Inflammatory macrophage treated with lipopolysaccharide for 4 hours (primary cell): ENCODE measurements around the gene ADIRF.
"Not testable (repeated sequence)": the region's sequence is repeated elsewhere in the genome, so short reads cannot be mapped to it uniquely, and the experiment has no call there.

Source experiments
- DNase-seq: peaks from one replicate; pipeline ENCODE4 v3.0.0-alpha.2; 2020

Gene ADIRF

GRCh38 chr10:86946213-86947155 lies 21.8 kb upstream of the ADIRF start:
- no peak for DNase-seq

DNA sequence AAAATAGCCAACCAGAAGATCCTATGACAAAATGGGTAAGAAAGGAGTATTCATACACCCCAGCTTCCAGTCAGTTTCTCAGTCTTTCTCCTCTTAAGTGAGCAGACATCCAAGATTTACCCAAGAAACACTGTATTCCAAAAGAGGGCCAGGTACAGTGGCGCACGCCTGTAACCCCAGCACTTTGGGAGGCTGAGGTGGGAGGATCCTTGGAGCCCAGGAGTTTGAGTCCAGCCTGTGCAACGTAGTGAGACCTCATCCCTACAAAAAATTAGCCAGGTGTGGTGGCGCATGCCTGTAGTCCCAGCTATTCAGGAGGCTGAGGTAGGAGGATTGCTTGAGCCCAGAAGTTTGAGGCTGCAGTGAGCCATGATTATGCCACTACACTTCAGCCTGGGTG lies 20.5 kb upstream of the ADIRF start:
- DNase-seq = not testable (repeated sequence)

DNA sequence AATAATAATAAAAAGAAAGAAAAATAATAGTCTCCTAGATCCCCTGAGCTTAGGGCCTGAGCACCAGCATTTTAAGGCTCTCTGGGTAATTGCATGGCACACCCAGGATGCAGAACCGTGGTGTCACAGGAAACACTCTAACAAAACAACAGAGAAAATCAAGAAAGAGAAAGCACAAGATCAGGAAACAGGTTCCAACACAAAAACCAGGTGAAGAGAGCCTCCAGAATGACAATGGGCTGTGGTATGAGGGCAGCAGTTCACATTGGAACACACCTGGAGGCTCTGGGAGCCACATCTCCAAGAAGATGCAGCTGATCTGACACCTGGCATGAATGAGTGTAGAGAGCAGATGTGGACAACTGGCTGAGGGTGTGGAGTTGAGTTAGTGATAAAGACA lies 17.9 kb upstream of the ADIRF start:
- DNase-seq = no peak

DNA sequence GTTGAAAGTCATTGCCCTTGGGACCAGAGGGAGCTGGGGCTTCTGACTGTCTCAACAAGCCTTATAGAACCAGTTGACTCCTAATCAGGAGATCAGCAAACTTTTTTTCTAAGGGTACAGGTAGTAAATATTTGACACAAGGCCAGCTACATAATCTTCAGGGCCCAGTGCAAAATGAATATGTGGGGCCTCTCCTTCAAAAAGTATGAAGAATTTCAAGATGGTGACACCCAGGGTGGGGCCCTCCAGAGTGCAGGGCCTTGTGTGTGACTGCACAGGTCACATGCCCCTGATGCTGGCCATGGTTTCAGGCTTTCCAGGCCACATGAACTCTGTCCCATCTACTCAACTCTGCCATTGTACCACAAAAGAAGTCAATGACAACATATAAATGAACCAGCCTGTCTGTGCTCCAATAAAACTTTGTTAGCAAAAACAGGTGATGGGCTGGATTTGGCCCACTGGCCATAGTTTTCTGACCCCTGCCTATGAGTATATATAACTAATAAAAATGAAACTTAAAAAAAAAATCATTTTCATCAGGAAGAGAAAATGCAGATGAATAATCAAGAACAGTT lies 17.0 kb upstream of the ADIRF start:
- DNase-seq = no peak

GRCh38 chr10:86952106-86952505 lies 16.2 kb upstream of the ADIRF start:
- DNase-seq = no peak

GRCh38 chr10:86952697-86953096 lies 15.6 kb upstream of the ADIRF start:
- DNase-seq = not testable (repeated sequence)

DNA sequence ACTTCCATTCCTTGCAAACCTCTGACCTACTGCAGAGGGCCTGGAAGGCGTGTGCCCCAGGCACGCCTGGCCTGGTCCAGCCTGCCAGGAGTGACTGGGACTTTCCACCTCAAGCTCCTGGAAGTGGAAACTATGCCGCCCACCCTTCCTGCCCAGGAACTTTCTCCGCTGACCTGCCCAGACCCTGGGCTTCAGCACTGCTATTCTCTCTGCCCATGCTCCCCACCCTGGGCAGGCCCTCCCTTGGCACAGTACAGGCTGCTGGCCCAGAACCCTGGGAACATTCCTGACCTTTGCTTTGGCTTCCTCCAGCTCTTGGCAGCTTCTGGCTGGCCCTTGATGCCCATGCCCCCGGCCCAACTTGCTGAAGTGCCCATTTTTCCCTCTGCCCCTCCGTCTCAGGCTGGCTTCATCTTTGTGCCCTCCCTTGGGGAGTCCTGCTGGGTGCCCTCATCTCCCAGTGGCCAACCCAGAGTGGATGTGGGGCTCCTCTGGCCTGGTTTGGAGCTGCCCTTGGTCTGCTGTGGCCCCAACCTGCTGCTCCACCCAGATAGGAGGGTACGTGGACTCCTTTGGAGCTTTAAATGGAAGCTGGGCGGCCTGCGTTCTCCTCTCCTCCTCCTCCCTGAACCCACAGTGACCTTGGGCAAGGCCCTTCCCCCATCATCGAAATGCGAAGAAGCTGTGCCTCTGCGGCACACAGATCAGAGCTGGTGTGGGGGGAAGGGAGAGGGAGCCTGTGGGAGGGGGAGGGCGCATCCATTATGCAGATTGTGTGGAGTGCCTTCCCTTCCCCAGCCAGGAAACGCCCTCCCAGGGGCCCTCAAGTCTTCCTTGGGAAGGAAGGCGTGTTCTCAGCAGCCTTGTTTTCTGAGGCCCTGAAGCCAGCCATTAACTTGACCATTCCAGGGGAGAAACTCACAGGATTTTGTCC lies 14.3 kb upstream of the ADIRF start:
- no peak for DNase-seq

GRCh38 chr10:86954681-86955500 lies 13.4 kb upstream of the ADIRF start:
- DNase-seq = no peak

DNA sequence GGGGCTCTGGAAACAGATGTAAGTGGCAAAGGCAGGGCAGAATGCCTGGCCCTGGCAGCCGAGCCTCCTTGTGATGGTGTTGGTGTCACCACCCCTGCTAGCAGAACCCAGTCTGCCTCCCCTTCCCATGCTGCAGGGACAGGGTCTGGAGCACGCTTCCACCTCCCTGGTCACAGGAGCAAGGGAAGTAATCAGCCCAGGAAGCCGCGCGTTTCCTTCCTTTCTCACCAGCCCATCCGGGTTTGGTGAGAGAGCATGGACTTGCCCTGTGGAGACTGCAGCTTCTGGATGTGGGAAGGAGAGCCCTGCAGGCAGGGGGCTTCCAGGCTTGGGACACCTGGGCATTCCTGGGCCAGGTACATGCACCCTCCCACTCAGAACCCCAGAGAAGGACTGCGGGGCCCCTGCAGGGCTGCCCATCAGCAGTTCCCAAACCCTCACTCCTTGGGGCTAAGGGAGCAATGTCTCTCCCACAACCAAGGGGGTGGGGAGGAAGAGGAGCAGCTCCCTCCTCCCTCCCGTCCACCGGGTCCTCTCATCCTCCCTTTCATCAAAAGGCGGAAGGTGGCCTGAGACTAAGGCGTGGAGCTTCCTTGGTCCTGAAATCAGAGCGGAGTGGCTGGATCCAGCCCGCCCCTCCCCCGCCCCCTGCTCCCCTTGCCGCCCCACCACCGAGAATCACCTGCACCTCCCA lies 12.6 kb upstream of the ADIRF start:
- DNase-seq = no peak

DNA sequence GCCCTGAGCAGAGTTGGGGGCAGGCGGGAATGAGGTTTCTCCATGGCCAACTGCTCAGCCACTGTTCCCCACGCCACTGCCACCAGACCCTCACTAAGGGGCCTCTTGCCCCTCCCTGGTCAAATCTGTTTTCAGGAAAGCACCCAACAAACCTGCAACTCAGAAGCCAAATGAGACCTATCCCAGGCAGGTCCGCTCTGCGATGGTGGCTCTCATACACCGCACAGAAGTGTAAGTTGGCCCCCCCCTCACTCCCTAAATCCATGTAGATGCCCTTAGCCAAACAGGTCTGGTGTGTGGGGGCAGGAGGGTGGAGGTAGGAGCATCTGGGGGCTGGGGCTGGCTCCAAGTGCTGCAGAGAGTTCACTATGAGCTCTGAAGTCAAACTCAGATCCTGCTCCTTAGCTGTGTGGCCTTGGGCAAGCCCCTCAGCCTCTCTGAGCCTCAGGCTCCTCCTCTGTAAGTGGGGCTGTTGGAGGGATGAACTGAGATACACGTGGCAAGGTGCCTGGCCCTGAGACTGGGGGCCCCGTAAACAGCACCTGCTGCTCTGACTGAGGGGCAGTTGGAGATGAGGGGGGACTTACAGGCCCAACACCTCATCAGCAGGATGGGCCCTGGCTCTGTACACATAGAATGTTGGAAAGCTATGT lies 12.0 kb upstream of the ADIRF start:
- DNase-seq = no peak

- no peak for DNase-seq
Observed at GRCh38 chr10:86956848-86957448, 11.3 kb upstream of the ADIRF start.

DNA sequence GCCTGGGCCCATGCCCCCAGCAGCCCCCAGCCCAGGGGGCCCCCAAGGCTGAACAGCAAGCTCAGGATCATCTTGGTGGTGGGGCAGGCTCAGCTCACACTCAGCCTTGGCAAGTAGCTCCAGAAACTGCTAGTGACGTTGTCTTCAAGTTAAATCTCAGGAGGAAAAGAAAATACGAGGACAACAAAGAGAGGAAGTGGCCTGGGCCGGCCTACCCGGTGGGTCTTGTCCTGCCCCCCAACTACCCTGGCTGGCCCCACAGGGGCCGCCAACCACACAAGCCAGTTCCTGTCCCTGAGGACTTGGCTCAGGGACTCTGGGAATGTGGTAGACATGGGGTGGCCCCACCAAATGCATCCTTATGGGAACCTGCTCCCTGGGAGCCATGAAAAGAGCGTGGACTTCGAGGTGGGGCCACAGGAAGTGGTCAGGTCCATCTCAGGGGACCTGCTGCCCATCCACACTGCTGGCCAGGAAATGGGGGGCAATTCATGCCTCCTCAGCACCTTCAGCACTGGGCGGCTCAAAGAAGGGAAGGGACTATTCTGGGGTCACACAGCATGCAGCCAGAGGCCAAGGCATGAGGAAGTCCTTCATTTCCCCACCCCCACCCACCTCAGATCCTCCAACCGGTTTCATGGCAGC lies 10.7 kb upstream of the ADIRF start, which contains the start of gene MMRN2:
MMRN2 (minus strand) TSS at position 145 of the 645 bp plus-strand sequence; CDS start at position 71, 74 bp downstream.
- no peak for DNase-seq

DNA sequence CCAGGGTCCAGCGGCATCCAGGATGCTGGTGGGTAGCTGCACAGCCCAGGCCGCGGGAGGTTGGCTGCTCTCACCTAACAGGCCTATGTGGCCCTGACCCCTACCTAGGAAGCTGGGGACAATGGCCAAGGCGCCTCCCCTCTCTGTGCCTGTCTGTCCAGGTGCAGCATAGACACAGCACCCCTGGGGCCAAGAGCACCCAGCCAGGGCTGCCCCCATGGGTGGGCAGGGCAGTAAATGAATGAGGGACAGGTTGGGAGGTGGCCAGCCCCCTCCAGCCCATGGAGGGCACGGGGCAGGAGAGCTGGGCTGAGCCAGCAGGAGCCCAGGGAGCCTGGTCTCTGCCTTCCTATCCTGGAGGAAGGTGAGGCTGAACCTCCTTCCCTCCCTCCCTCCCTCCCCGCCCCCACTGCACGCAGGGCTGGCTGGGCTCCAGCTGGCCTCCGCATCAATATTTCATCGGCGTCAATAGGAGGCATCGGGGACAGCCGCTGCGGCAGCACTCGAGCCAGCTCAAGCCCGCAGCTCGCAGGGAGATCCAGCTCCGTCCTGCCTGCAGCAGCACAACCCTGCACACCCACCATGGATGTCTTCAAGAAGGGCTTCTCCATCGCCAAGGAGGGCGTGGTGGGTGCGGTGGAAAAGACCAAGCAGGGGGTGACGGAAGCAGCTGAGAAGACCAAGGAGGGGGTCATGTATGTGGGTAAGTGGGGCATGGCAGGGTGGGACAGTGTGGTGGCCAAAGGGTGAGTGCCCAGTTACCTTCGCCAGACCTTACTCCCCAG lies 10.0 kb upstream of the ADIRF start, which contains the start of gene SNCG:
SNCG (plus strand) TSS at position 484 of the 785 bp plus-strand sequence; CDS start at position 583, 99 bp downstream.
- no peak for DNase-seq

- DNase-seq = no peak
Observed at GRCh38 chr10:86958901-86959736, 9.2 kb upstream of the ADIRF start.

GRCh38 chr10:86959737-86960002 lies 8.6 kb upstream of the ADIRF start:
- no peak for DNase-seq

DNA sequence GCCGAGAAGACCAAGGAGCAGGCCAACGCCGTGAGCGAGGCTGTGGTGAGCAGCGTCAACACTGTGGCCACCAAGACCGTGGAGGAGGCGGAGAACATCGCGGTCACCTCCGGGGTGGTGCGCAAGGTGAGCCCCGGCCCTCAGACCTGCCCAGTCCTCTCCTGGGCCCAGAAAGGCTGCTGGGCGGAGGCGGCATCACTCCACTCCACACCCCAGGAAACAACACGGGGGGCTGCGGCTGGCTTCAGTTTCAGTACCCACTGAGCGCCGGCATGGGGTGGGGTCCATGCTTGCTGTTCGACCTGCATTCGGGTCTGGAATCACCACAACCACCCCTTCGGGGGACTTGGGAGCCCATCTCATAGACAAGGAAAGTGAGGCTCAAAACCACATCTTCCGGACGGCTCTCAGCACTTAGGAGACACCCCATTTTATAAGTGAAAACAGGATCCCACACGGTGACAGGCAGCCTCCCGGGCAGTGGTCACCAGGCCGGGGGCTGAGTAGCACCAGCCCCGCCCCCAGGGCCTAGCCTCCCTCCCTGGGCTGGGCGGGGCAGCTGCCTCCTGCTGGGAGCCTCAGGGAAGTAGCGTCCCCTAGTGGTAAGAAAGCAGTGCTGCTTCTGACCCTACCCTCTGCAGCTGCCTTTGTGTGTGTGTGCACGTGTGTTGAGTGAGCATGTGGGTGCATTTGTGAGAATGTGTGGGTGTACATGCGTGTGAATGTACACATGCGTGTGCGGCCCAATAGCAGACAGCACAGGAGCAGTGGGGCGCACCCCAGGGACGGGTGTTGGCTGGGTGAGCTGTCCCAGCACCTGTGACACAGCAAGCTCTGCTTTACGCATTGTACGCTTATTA lies 8.0 kb upstream of the ADIRF start:
- peak; percentile 55 for DNase-seq

DNA sequence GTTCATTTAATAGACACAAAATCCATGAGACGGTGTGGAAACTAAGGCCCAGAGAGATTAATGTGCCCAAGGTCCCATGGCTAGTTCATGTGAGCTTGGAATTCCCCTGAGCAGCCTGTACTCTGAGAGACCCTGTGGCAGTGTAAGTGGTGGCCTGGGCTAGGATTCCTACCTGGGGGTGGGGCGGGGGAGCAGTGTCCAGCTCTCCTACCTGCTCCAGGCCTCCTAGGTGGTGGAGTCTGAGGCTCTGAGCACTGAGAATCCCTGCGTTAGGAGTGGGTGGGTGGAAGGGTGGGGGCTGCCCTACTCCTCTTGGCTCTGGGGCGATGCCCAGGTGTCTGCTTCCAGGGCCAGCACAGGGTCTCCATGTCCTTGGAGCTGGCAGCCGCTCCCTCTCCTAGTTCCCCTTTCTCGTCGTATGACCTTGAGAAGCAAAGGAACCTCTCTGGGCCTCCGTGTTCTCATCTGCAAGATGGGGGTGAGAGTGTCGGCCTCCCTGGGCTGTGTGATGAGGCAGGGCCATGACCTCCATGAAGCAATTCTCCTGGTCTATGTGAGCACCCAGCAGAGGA lies 7.3 kb upstream of the ADIRF start:
- no peak for DNase-seq
